HTERT RPE-1 (cell line): ENCODE measurements around the gene DBNDD1.
"Not testable (repeated sequence)": the region's sequence is repeated elsewhere in the genome, so short reads cannot be mapped to it uniquely, and the experiment has no call there.

Source experiments
- in situ Hi-C: fragments of 300-500 bp; cut with MboI; formaldehyde crosslinking; loops from 4 replicates; pipeline ENCODE4 v1.14.3; 2020; ENCODE audit warnings: low sequenced_read_pairs

DBNDD1 gene, protein sequence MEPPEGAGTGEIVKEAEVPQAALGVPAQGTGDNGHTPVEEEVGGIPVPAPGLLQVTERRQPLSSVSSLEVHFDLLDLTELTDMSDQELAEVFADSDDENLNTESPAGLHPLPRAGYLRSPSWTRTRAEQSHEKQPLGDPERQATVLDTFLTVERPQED

GRCh38 chr16:90018652-90019542 is at the start of gene DBNDD1:
TSS of gene DBNDD1 (minus strand) at chr16:90019456. CDS start at chr16:90019341, 115 bp downstream.
- in situ Hi-C loops, result no loop called here

- in situ Hi-C loops, result no loop called here
These were observed 42.2 kb upstream of the DBNDD1 start for GRCh38 chr16:90061437-90061836.

DNA sequence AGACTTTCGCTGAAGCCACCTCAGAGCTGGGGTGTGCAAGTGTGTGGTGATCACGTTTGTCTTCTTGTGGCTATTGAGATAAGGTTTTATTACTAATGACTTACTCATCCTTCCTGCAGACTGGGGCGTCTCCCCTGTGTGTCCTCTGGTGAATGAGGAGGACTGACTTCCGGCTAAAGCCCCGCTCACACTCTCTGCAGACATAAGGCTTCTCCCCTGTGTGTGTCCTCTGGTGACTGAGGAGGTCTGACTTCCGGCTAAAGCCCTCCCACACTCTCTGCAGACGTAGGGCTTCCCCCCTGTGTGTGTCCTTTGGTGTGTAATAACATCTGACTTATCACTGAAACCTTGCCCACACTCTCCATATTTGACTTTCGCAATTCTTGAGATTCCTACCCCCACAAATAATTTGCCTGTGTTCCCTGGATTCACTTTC is 38.5 kb upstream of the DBNDD1 start:
- in situ Hi-C loops, result no loop called here

- in situ Hi-C loops, result not testable (repeated sequence)
These were observed 37.3 kb upstream of the DBNDD1 start for GRCh38 chr16:90056521-90056920.

GRCh38 chr16:90055371-90055770 is 36.1 kb upstream of the DBNDD1 start:
- in situ Hi-C loops, result no loop called here

- in situ Hi-C loops, result no loop called here
These were observed 35.3 kb upstream of the DBNDD1 start for GRCh38 chr16:90054554-90054953.

GRCh38 chr16:90053902-90054500 is 34.7 kb upstream of the DBNDD1 start:
- in situ Hi-C loops, result no loop called here

GRCh38 chr16:90050969-90051368 is 31.7 kb upstream of the DBNDD1 start:
- in situ Hi-C loops, result no loop called here

DNA sequence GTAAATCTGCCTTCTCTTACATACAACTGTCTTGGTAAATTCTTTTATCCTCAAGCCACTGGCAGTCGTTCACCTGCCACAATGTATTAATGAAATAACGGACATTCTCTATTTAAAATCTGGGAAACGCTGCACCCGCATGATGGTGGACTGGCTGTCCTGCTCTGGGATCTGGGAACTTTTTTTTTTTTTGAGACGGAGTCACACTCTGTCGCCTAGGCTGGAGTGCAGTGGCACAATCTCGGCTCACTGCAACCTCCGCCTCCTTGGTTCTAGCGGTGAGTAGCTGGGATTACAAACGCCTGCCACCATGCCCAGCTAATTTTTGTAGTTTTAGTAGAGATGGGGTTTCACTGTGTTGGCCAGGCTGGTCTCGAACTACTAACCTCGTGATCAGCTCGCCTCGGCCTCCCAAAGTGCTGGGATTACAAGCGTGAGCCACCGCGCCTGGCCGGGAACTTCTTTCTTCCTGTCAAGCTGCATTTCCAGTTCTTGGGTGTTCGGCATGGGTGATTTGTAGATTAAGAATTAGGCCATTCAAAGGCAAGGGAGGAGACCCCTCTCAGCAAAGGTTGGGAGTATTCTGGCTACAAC is 29.6 kb upstream of the DBNDD1 start:
- in situ Hi-C loops, result no loop called here

DNA sequence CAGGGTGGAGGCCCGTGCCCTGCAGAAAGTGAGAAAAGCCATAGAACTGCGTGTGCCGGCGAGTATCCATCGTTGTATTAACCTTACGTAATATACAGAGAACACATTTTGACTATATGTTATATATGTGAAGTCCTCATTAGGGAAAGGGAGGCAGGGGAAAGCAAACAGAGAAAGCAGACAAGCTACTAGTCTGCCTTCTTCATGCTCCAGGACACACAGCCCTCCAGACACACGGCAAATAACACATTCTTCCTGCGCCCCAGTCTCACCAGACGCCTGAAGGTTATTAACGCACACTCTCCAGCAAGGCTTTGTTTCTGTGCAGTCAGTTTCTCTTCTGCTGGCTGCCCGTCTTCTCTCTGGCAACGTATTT is 29.1 kb upstream of the DBNDD1 start:
- in situ Hi-C loops, result no loop called here

GRCh38 chr16:90047714-90048346 is 28.6 kb upstream of the DBNDD1 start:
- in situ Hi-C loops, result no loop called here

DNA sequence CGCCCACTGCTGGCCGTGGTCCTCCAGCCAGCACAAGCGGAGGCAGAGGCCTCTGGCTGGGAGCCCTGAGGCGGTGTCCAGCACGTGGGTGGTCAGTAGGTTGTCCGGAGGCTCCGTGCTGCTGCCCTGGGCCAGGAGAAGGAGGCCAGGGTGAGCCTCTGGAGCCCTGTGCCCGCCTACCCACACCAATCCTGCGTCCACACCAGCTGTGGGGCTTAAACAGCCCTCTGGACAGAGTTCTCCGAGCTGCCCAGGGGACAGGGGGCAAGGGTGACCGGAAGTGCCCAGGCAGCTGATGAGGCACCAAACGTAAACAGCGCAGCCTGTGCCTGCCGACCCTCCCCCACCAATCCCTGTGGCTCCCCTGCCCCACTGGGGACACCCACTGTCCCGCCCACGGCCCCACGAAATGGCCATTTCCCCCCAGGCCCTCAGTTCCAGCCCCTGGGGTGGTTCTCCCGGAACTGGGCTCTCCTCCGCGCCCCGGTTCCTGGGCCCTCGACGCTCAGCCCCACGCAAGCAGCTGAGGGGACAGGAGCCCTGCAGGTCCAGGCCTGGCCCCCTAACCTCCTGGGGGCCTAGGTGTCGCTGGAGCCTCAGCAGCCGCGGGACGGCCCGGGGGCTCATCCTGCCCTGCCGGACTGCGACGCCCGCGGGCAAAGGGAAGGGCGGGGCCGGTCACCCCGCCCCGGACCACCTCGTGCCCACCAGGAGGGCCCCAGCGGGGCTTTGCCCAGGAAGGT is 27.9 kb upstream of the DBNDD1 start:
- in situ Hi-C loops, result no loop called here

DNA sequence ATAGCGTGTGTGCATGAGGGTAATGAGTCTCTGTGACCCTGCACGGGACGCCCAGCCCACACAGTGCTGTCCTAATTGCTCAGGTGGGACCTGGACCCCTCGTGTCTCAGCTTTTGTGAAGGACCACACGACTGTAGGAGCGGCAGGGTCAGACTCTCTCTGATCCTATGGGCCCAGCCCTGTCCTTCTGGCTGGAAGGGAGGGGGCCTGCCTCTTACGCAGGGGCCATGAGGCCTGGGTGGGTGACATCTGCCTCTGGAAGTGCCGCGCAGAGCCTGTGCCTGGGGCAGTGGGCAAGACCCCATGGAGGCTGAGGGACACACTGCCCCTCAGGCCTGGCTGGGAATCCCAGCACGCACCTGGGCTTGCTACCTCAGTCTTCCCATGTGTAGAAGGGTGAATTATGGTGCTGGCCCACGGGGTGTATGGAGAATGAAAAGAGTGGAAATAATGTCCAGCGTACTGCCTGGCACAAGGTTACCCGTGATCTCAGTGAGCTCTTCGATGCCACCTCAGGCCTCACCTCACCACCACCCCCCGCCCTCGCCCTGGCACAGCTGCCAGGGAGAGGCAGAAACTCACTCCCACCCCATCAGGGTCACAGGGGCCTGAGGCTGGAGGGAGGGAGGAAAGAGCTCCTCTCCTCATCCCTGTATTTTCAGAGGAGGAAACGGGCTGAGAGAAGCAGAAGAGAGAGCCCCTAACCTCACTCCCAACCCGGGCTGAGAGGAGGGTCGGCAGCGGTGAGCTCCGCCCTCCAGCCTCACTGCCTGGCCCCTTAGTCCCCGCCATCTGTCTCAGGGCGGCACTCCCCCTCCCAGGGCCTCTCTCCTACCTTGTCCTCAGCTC is 27.1 kb upstream of the DBNDD1 start:
- in situ Hi-C loops, result no loop called here

- in situ Hi-C loops, result no loop called here
These were observed 24.9 kb upstream of the DBNDD1 start for GRCh38 chr16:90044111-90044551.

DNA sequence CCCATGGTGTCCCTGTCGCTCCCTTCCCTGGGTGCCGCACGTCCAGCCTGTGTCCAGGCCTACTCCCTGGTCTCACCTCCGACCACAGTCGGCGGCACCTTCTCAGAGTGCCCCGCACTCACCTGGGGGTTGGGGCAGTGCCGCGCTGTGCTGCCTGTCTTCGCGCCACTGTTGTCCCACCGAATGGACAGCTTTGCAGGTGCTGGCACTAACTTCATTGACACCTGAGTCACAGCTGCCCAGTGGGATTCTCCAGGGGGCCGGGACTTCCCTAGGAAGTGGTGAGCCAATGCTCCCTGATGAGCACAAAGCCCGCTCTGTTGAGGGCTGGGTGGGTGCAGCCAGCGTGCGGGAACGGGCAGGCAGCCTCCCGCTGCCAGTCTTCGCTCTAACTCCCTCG is 24.3 kb upstream of the DBNDD1 start:
- in situ Hi-C loops, result no loop called here

- in situ Hi-C loops, result no loop called here
These were observed 23.8 kb upstream of the DBNDD1 start for GRCh38 chr16:90042946-90043514.

DNA sequence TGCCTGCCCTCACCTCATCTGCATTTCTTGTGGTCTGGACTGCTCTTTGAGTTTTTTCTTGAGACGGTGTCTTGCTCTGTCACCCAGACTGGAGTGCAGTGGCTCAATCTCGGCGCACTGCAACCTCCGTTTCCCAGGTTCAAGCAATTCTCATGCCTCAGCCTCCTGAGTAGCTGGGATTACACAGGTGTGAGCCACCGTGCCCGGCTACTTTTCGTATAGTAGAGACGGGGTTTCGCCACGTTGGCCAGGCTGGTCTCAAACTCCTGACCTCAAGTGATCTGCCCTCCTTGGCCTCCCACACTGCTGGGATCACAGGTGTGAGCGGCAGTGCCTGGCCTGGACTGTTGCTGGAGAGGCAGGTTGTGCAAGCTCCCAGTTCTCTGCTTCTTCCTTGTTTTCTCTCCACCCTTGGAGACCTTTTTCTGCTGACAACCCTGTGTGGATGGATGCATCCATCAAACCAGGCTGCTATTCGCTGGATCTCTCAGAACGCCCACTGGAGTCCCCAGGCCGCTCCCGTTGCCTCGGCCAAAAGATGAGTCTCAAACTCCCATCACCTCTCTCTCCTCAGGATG is 22.7 kb upstream of the DBNDD1 start:
- in situ Hi-C loops, result no loop called here

GRCh38 chr16:90040152-90041023 is 21.1 kb upstream of the DBNDD1 start:
- in situ Hi-C loops, result no loop called here
